ENCODE measurements around the gene BROX. TPM values are rescaled to one million over a fixed set of nuclear protein-coding genes. Genes with fewer than 3 reads are reported as not detected.
"Not testable (repeated sequence)": the region's sequence is repeated elsewhere in the genome, so short reads cannot be mapped to it uniquely, and the experiment has no call there.

The BROX gene
- total RNA-seq, 2 donors from 2014 or later: 56.8 to 79.8 TPM

DNA sequence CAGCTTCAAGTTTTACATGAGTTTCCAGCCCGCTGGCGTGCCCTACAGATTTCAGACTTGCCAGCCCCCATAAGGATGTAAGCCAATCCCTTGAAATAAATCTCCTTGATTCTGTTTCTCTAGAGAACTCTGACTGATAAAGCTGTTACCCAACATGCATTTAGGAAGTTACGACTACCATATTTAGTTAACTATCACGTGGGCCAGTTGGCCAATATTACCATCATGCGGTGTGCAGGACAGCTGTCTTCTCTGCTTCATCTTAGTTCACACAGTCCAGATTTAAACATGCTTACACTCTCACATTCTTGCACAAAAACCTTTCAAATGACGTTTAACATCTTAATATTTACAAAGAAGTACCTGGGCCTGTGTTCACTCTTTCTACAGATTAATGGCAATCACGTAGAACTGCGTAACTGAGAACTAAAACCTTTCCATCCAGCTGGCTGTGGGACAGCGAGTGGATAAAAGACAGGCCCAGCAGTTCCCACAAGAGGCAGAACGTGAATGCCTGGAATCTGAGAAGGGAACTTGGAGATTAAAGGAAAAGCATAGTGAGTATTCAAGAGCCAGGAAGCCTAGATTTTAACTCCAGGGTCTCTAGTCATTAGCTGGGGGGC, 45.4 kb downstream of the BROX start:
- Histone ChIP-seq H3K4me3 (no peak overlapping the region), H3K9me3 (no peaks in the 10 kb centered on the region), H3K9ac (ENCODE audit: low read depth in 2 of 2, low read length in 2 of 2) (no peak overlapping the region), H3K27ac (no peak overlapping the region), H3K4me1 (no peaks in the 10 kb centered on the region), H3K36me3 (no peaks in the 10 kb centered on the region), H3K27me3 (no peaks in the 10 kb centered on the region)
- no peak for DNase-seq
- TF ChIP-seq, protein P1, sequence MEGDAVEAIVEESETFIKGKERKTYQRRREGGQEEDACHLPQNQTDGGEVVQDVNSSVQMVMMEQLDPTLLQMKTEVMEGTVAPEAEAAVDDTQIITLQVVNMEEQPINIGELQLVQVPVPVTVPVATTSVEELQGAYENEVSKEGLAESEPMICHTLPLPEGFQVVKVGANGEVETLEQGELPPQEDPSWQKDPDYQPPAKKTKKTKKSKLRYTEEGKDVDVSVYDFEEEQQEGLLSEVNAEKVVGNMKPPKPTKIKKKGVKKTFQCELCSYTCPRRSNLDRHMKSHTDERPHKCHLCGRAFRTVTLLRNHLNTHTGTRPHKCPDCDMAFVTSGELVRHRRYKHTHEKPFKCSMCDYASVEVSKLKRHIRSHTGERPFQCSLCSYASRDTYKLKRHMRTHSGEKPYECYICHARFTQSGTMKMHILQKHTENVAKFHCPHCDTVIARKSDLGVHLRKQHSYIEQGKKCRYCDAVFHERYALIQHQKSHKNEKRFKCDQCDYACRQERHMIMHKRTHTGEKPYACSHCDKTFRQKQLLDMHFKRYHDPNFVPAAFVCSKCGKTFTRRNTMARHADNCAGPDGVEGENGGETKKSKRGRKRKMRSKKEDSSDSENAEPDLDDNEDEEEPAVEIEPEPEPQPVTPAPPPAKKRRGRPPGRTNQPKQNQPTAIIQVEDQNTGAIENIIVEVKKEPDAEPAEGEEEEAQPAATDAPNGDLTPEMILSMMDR (IDR thresholded peaks at IDR 0.05): no peak
- intact Hi-C loops (cut with DNase I): no loop called here

DNA sequence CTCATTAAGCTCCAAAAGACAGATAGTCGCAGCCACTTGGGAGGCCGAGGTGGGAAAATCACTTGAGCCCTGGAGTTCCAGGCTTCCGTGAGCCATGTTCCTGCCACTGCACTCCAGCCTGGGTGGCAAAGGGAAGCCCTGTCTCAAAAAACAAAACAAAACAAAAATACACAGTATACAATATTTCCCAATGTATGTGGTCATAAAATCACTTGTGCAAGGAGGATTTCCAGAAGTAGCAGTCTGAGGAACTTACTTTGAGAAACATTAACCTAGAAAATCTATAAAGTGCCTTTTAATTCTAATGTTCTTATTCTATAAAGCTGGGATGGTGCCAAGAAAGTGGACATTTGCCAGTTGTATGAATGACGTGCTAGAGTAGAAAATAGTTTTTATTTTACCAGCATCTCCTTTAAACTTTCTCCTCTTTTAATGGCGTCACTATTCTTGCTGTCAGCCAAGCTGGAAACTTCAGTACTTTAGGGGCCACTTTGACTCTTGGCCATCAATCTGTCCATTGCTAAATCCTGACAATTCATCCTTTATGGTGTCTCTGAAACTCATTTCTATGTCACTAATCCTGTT, 47.2 kb downstream of the BROX start:
- H3K27ac ChIP-seq: no peak overlapping the region
- intact Hi-C loops (cut with DNase I): no loop called here
- no peak for DNase-seq

DNA sequence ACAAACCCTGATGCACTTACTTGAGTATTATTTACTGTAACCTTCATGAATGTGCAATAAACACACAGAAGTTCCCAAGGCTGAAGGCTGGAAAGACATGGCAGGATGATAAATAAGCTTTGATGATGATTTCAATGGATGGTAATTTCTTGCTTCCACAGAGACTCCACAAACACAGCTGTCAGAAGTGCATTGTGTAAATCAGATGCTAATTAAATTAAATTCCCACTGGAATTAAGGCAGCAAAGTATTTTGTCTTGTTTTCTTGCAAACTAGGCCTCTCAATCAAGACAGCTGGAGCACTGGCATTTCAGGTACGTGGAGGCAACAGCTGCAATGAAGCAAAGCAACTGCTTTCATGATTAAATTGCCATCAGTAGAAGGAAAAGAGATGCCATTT, 48.7 kb downstream of the BROX start:
- H3K27ac ChIP-seq: no peak overlapping the region
- DNase-seq: no peak
- intact Hi-C loops (cut with DNase I): no loop called here
- no peaks in the 10 kb centered on the region for H3K4me1 ChIP-seq
- no peaks in the 10 kb centered on the region for H3K36me3 ChIP-seq
- H3K4me3 ChIP-seq: no peak overlapping the region
- no peak overlapping the region for H3K9ac ChIP-seq (ENCODE audit: low read depth in 2 of 2, low read length in 2 of 2)
- H3K27me3 ChIP-seq: no peaks in the 10 kb centered on the region
- TF ChIP-seq, protein P1 (IDR thresholded peaks at IDR 0.05): no peak
- no peaks in the 10 kb centered on the region for H3K9me3 ChIP-seq

More for the DNA sequence above, 47.2 kb downstream of the BROX start:
- Histone ChIP-seq H3K9me3 (no peaks in the 10 kb centered on the region), H3K9ac (ENCODE audit: low read depth in 2 of 2, low read length in 2 of 2) (no peak overlapping the region), H3K4me3 (no peak overlapping the region), H3K36me3 (no peaks in the 10 kb centered on the region), H3K4me1 (no peaks in the 10 kb centered on the region), H3K27me3 (no peaks in the 10 kb centered on the region)
- TF ChIP-seq, protein P1 (IDR thresholded peaks at IDR 0.05): no peak

DNA sequence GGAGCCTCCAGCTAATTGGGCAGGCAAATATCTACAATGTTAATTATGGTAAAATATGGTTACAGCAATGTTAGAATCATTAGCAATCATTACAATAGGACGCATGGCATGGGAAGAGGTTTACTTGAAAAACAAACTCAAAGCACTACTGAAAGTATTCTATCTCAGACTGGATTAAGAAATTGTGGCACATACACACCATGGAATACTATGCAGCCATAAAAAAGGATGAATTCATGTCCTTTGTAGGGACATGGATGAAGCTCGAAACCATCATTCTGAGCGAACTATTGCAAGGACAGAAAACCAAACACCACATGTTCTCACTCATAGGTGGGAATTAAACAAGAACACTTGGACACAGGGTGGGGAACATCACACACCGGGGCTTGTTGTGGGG, 49.8 kb downstream of the BROX start:
- H3K9ac ChIP-seq (ENCODE audit: low read depth in 2 of 2, low read length in 2 of 2); H3K27ac ChIP-seq; H3K9me3 ChIP-seq; H3K27me3 ChIP-seq; H3K4me1 ChIP-seq; intact Hi-C loops (cut with DNase I); H3K36me3 ChIP-seq; DNase-seq; H3K4me3 ChIP-seq: not testable (repeated sequence)

DNA sequence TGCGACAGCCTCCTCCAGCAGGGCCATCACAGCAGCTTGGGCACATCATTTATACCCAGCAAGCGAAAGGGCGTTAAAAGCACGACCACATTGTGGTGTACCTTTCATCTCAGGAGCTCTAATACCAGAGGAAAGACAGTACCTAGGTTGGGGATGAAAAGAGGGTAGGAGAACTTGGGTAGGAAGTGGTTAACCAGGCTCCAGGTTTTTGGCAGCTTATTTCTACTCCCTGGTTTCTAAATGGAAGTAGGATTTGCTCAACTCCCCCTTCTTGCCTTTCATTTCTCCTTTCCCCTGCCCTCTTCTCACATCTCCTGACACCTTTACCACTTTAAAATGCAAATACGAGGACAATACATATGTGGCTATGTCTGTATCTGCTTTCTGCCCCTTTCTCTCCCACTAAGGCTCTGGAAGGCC, 54.8 kb downstream of the BROX start:
- Histone ChIP-seq H3K27ac (no peak overlapping the region), H3K9me3 (no peaks in the 10 kb centered on the region), H3K27me3 (no peaks in the 10 kb centered on the region), H3K9ac (ENCODE audit: low read depth in 2 of 2, low read length in 2 of 2) (no peak overlapping the region), H3K4me1 (no peaks in the 10 kb centered on the region), H3K36me3 (no peaks in the 10 kb centered on the region), H3K4me3 (no peak overlapping the region)
- TF ChIP-seq, protein P1 (IDR thresholded peaks at IDR 0.05): no peak
- DNase-seq: no peak
- intact Hi-C loops (cut with DNase I): no loop called here

DNA sequence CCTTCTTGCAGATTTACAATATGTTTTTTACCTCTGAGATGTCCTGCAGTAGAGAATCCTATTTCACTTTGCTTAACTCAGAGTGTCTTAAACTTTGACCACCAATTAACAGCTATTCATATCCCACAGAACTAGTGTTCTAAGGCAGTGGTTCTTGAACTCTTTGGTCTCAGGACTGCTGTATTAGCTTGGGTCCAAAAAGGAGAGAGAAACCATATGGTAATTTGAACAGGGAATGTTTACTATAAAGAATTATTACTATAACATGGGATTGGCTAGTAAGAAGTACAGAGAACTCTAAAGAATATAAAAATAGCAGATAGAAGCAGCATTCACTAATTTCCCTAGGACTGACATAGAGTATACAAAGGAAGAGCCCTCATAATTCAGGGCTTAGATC, 56.2 kb downstream of the BROX start:
- H3K9ac ChIP-seq (ENCODE audit: low read depth in 2 of 2, low read length in 2 of 2): no peak overlapping the region
- no peak for DNase-seq
- intact Hi-C loops (cut with DNase I): no loop called here
- no peak overlapping the region for H3K27ac ChIP-seq
- H3K27me3 ChIP-seq: no peaks in the 10 kb centered on the region
- H3K4me3 ChIP-seq: no peak overlapping the region
- H3K9me3 ChIP-seq: no peaks in the 10 kb centered on the region
- H3K36me3 ChIP-seq: no peaks in the 10 kb centered on the region
- TF ChIP-seq, protein P1 (IDR thresholded peaks at IDR 0.05): no peak
- H3K4me1 ChIP-seq: no peaks in the 10 kb centered on the region
